HEK293T (cell line): ENCODE data around the gene EPS8.

Experiments
- ARNT ChIP-seq: fragments of 450-650 bp; IDR thresholded peaks from 2 replicates; pipeline ENCODE4 v1.6.1; 2017; ENCODE audit warnings: mild to moderate bottlenecking
- BHLHE40 ChIP-seq: fragments of 450-650 bp; IDR thresholded peaks from 2 replicates; pipeline ENCODE4 v1.6.1; 2016; ENCODE audit warnings: mild to moderate bottlenecking, moderate library complexity, borderline replicate concordance
- FOXA1 ChIP-seq: fragments of 450-650 bp; IDR thresholded peaks from 2 replicates; pipeline ENCODE4 v1.6.1; 2016; ENCODE audit warnings: mild to moderate bottlenecking
- SUZ12 ChIP-seq: fragments of 450-650 bp; IDR thresholded peaks from 2 replicates; pipeline ENCODE4 v1.6.1; 2016; ENCODE audit warnings: mild to moderate bottlenecking
- TARDBP ChIP-seq: fragments of 450-650 bp; IDR thresholded peaks from 2 replicates; pipeline ENCODE4 v1.6.1; 2016

GRCh38 chr12:15706010-15706676, 83.0 kb downstream of the EPS8 start:
- TF ChIP-seq BHLHE40, result no peak
- TF ChIP-seq FOXA1, result no peak
- no peak for TF ChIP-seq TARDBP
- TF ChIP-seq ARNT, result no peak
- TF ChIP-seq SUZ12, result no peak
